ENCODE data around the gene RNF123. TPM values are rescaled to one million over a fixed set of nuclear protein-coding genes. Genes with fewer than 3 reads are reported as not detected.
A peak's percentile ranks its signal among the peaks of the same experiment; 100 is the strongest.

The RNF123 gene
- total RNA-seq, 1 experiment from 2014 or later = 40.6 TPM

DNA sequence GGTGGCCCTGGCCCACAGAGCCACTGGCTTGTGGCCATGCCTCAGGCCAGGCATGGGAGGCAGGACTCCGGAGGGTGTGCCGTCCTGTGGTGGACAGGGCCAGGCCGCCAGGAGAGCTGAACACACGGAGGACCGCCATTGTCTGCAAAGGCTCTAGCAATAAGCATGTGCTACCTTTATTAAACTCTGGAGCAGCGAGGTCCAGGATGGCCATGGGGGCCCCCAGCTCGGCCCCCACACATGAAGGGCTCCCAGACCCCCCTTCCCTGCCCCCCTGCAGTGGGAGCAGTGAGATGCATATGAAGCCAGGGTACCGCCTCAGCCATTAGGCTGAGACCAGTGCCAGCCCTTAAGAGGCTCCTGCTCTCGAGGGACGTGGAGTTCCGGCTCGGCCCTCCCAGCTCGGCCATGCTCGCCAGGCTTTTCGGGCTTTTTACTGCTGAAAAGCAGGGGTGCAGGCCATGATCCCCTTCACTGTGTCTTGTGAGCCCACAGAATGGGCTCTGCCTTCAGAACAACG lies 27.4 kb downstream of the RNF123 start:
- H4K8ac ChIP-seq (replicated peaks; ENCODE audit: insufficient read length, low read depth, low read length) = no peak overlapping the region
- peaks cover 10% of the 10 kb centered on the region for H3K23me2 ChIP-seq (ENCODE audit: insufficient read length, low read depth, low read length, poor library complexity, severe bottlenecking)
- H2BK5ac ChIP-seq (ENCODE audit: insufficient read length, low read length) = no peak overlapping the region
- no peak overlapping the region for H2AFZ ChIP-seq (ENCODE audit: low read length)
- no peaks in the 10 kb centered on the region for H3K79me2 ChIP-seq (ENCODE audit: insufficient read depth, low read length)
- TF ChIP-seq, protein P1, sequence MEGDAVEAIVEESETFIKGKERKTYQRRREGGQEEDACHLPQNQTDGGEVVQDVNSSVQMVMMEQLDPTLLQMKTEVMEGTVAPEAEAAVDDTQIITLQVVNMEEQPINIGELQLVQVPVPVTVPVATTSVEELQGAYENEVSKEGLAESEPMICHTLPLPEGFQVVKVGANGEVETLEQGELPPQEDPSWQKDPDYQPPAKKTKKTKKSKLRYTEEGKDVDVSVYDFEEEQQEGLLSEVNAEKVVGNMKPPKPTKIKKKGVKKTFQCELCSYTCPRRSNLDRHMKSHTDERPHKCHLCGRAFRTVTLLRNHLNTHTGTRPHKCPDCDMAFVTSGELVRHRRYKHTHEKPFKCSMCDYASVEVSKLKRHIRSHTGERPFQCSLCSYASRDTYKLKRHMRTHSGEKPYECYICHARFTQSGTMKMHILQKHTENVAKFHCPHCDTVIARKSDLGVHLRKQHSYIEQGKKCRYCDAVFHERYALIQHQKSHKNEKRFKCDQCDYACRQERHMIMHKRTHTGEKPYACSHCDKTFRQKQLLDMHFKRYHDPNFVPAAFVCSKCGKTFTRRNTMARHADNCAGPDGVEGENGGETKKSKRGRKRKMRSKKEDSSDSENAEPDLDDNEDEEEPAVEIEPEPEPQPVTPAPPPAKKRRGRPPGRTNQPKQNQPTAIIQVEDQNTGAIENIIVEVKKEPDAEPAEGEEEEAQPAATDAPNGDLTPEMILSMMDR (conservative IDR thresholded peaks at IDR 0.05) = no peak
- DNase-seq = peak; percentile 23
- H3K56ac ChIP-seq (ENCODE audit: insufficient read length, low read depth, low read length) = no peak overlapping the region
- H3K27me3 ChIP-seq (ENCODE audit: insufficient read depth, low read length) = no peaks in the 10 kb centered on the region
- no peak overlapping the region for H3T11ph ChIP-seq (ENCODE audit: low read length)
- H3K4me1 ChIP-seq (ENCODE audit: insufficient read depth, low read length) = no peaks in the 10 kb centered on the region
- Mint-ChIP-seq H3K36me3 (ENCODE audit: insufficient read depth in 1 of 3, low read depth in 3 of 3) (peaks cover 0 to 23% (median 23%) of the 10 kb centered on the region in 3 experiments; a peak in 6 of 7 replicates), H3K4me1 (peaks cover 8 to 10% of the 10 kb centered on the region in 2 experiments), H3K9me3 (no peaks in the 10 kb centered on the region), H3K4me3 (no peak overlapping the region), H3K27ac (no peak overlapping the region), H3K27me3 (ENCODE audit: low read depth) (peaks cover 4% of the 10 kb centered on the region)
- no peak overlapping the region for H3K4ac ChIP-seq (ENCODE audit: low read depth, low read length)
- H2BK15ac ChIP-seq (ENCODE audit: low read depth, low read length) = no peak overlapping the region
- H3K4me2 ChIP-seq (ENCODE audit: insufficient read depth, insufficient read length, low read length) = no peak overlapping the region
- no peak overlapping the region for H3K27ac ChIP-seq (ENCODE audit: insufficient read length, low read depth, low read length)
- H3K9me3 ChIP-seq (ENCODE audit: control insufficient read depth, low read depth, low read length) = no peaks in the 10 kb centered on the region
- no peaks in the 10 kb centered on the region for H4K20me1 ChIP-seq (ENCODE audit: control insufficient read depth, insufficient read depth, insufficient read length)
- no peak overlapping the region for H3K23ac ChIP-seq (ENCODE audit: insufficient read length, low read depth, low read length)
- no CpG with 5 or more reads among the region's 16 CpGs for WGBS (ENCODE audit: extremely low coverage, insufficient read length, low lambda C conversion rate)
- H2BK120ac ChIP-seq (ENCODE audit: low read depth, low read length, poor library complexity, severe bottlenecking) = no peak overlapping the region
- H4K91ac ChIP-seq (ENCODE audit: insufficient read length, low read depth, low read length) = no peak overlapping the region
- no peak overlapping the region for H2AK5ac ChIP-seq (ENCODE audit: insufficient read length, low read length)
- no peak overlapping the region for H3K18ac ChIP-seq (ENCODE audit: insufficient read length, low read depth, low read length)
- H3K14ac ChIP-seq (ENCODE audit: insufficient read depth, low read length) = no peak overlapping the region
- no peak overlapping the region for H2BK20ac ChIP-seq (ENCODE audit: low read depth, low read length, poor library complexity, severe bottlenecking)
- no peak overlapping the region for H3K9ac ChIP-seq (ENCODE audit: extremely low read depth, insufficient read length, low read length)
- H2BK12ac ChIP-seq (ENCODE audit: insufficient read length, low read depth, low read length) = no peak overlapping the region
- H4K5ac ChIP-seq (ENCODE audit: insufficient read length, low read depth, low read length) = no peak overlapping the region
- H3K79me1 ChIP-seq (ENCODE audit: insufficient read depth, low read depth, low read length, poor library complexity, severe bottlenecking) = no peaks in the 10 kb centered on the region

All from H9 (cell line).